GM23338 (cell line): ENCODE measurements around the gene NDUFB8.

Experiments
- CREB1 ChIP-seq: fragments of 250-450 bp; sonication (Bioruptor Pico); IDR thresholded peaks from 2 replicates; pipeline ENCODE4 v1.5.0; 2020; ENCODE audit warnings: low read depth, mild to moderate bottlenecking, moderate library complexity
- CTCF ChIP-seq, 2 experiments: fragments of 200-600 bp in 1 of 2; sonication (generic) in 1 of 2; conservative IDR thresholded peaks; 2 replicates each; pipeline versions ENCODE4 v1.5.1 to v1.6.1; 2016 to 2017; ENCODE audit warnings: antibody characterized with exemption in 2 of 2, low read depth in 2 of 2, mild to moderate bottlenecking in 2 of 2, moderate library complexity in 1 of 2
- ETS1 ChIP-seq: IDR thresholded peaks from 2 replicates; pipeline ENCODE4 v1.6.1; 2016; ENCODE audit warnings: antibody characterized with exemption
- EZH2 ChIP-seq: fragments of 200-600 bp; sonication (generic); IDR thresholded peaks from one replicate; pipeline ENCODE4 v1.8.0; 2017; ENCODE audit warnings: antibody characterized with exemption, mild to moderate bottlenecking, low read depth; ENCODE audit not compliant: unreplicated experiment
- EZH2phosphoT487 ChIP-seq: fragments of 200-600 bp; sonication (generic); IDR thresholded peaks from one replicate; pipeline ENCODE4 v1.8.1; 2018; ENCODE audit warnings: antibody characterized with exemption; ENCODE audit not compliant: unreplicated experiment
- JUNB ChIP-seq: IDR thresholded peaks from one replicate; pipeline ENCODE4 v1.6.1; 2016; ENCODE audit warnings: antibody characterized with exemption; ENCODE audit not compliant: unreplicated experiment
- POLR2AphosphoS5 ChIP-seq: IDR thresholded peaks from 2 replicates; pipeline ENCODE4 v1.6.1; 2016; ENCODE audit warnings: antibody characterized with exemption, low read depth
- ZNF331 ChIP-seq: fragments of 250-450 bp; sonication (Bioruptor Pico); IDR thresholded peaks from 2 replicates; pipeline ENCODE4 v1.5.0; 2020; ENCODE audit warnings: low read depth, mild to moderate bottlenecking, moderate library complexity
- TF ChIP-seq, protein P1 (sequence below): IDR thresholded peaks from one replicate; pipeline ENCODE4 v1.6.1; 2018; ENCODE audit warnings: antibody characterized with exemption; ENCODE audit not compliant: unreplicated experiment

DNA sequence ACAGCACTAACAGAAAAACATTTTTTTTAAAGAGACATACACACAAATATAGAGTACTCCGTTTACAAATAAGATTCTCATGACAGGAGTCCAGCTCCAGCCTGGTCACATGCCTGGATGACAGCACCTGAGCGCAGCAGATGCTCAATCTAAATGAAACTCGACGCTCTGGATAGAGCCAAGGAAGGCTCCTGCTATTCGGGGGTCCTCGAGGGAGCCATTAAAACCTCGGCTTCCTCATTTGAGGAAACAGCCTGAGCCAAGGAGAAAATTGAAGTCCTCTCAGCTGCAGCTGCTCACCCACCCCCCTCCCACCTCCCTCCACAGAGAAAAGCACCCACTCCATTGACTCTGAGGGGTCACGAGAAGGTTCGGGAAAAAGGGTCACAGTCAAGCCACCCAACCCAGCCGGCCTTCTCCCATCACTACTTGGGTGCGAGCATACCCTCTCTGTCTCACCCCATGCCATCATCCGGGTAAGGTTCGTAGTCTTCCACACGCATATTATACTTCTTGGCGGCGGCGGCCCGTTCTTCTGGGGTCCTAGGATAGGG, 673 bp downstream of the NDUFB8 start:
- no peak for TF ChIP-seq CTCF (conservative IDR thresholded peaks at IDR 0.05; ENCODE audit: low read depth in 2 of 2)
- TF ChIP-seq POLR2AphosphoS5: no peak
- no peak for TF ChIP-seq EZH2phosphoT487
- TF ChIP-seq EZH2: no peak
- TF ChIP-seq ZNF331 (CRISPR knock-in tag): no peak
- TF ChIP-seq ETS1: no peak
- no peak for TF ChIP-seq CREB1 (CRISPR knock-in tag)
- no peak for TF ChIP-seq JUNB
- TF ChIP-seq, protein P1, sequence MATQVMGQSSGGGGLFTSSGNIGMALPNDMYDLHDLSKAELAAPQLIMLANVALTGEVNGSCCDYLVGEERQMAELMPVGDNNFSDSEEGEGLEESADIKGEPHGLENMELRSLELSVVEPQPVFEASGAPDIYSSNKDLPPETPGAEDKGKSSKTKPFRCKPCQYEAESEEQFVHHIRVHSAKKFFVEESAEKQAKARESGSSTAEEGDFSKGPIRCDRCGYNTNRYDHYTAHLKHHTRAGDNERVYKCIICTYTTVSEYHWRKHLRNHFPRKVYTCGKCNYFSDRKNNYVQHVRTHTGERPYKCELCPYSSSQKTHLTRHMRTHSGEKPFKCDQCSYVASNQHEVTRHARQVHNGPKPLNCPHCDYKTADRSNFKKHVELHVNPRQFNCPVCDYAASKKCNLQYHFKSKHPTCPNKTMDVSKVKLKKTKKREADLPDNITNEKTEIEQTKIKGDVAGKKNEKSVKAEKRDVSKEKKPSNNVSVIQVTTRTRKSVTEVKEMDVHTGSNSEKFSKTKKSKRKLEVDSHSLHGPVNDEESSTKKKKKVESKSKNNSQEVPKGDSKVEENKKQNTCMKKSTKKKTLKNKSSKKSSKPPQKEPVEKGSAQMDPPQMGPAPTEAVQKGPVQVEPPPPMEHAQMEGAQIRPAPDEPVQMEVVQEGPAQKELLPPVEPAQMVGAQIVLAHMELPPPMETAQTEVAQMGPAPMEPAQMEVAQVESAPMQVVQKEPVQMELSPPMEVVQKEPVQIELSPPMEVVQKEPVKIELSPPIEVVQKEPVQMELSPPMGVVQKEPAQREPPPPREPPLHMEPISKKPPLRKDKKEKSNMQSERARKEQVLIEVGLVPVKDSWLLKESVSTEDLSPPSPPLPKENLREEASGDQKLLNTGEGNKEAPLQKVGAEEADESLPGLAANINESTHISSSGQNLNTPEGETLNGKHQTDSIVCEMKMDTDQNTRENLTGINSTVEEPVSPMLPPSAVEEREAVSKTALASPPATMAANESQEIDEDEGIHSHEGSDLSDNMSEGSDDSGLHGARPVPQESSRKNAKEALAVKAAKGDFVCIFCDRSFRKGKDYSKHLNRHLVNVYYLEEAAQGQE: no peak
